ENCODE results near the gene ELMO3. TPM values are rescaled to one million over a fixed set of nuclear protein-coding genes. Genes with fewer than 3 reads are reported as not detected.

The ELMO3 gene
- total and polyA plus RNA-seq, 4 donors = 0.97 to 7.4 (median 4.6) TPM

DNA sequence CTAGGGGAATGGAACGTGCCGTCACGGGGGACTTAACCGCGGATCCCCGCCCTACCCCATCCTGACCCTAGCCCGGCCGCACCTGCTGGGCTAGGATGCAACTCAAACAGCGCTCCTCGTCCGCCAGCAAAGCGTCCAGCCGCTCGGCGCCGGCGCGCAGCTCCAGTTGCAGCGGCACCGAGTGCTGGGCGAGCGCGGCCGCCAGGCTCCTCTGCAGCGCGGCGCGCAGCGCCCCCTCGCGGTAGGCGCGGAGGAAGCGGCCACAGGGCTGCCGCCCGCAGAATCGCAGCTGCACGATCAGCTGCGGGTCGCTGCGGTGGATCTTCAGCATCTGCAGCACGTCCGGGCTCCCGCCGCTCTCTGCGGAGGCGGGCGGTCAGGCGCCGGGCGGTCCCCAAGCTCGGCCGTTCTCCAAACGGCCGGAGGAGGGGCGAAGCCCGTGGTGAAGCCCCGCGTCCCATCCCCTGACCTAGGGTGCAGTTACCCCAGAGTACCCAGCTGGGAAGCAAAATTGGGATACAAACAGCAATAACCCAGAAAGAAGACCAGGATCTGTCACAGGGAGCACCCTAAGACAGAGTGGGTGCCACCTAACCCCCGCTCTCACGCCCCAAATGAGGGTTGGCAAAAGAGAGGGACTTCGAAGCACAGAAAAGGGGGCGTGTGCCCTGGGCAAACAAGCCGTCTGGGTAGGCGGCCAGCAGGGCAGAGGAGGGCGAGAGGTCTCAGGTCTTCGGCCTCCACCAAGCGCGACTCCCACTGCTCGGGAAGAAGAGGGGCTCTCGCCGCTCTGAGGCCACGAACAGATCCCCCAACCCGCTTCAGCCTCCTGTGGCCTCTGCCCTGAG lies 43.4 kb upstream of the ELMO3 start:
- WGBS, 2 donors = 10 to 12% methylated on average over 68 to 74 of the region's 74 CpGs
- ATAC-seq (ENCODE audit: low FRiP score) (peak; percentile 86), DNase-seq (peak; percentile 77 to 92)
- intact Hi-C loops (cut with DNase I) = loop anchor here (1.0 to 10.0 kb wide), 4 partner anchors 138 to 261 kb away; no protein-coding TSS in a partner anchor
- no peaks in the 10 kb centered on the region for H3K9me3 ChIP-seq (ENCODE audit: control insufficient read depth, low read length)
- H3K4me1 ChIP-seq (ENCODE audit: control insufficient read depth in 1 of 2, insufficient read depth in 2 of 2, low read length in 2 of 2) = no peaks in the 10 kb centered on the region
- H3K27me3 ChIP-seq (ENCODE audit: control insufficient read depth in 1 of 2, insufficient read depth in 2 of 2, low read length in 1 of 2) = no peaks in the 10 kb centered on the region
- H3K36me3 ChIP-seq (ENCODE audit: control insufficient read depth in 1 of 2, insufficient read depth in 2 of 2, low read length in 1 of 2) = no peaks in the 10 kb centered on the region
- H3K27ac ChIP-seq (ENCODE audit: low read depth in 1 of 2, low read length in 2 of 2) = no peak overlapping the region
- no peak overlapping the region for H3K4me3 ChIP-seq (ENCODE audit: low read length in 2 of 2)

DNA sequence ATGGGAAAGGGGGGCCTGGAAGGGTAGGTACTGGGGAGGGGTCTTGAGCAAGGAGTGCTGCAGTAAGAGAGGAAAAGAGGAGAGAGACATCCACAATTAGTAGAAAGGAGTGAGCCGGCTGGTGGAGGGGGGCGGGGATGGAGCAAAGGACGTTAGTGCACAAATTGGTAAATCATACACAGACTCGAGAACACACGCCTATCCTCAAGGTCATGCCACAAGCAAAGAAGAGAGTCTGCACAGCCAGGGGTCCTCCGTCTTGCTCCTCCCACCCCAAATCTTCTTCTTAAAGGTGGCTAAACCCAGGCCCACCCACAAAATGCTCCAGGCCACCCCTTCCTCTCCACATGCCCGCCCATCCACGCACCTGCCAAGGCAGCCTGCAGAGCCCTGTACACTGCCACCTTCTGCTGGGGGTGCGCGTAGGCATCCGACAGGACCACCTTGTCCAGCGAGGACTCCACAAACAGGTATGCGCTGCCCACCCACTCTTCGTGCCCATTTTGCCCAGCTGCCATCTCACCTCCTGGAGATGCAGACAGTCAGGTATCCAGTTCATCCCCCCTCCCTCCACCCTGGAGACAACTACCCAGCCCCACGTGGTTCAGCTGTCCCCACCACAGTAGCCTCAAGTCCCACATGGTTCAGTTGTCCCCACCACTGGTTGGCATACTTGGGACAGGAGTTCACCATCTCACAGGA lies 42.6 kb upstream of the ELMO3 start:
- intact Hi-C loops (cut with DNase I) = loop anchor here in 1 of 2 donors (5.0 to 10.0 kb wide), 2 partner anchors 139 to 261 kb away; no protein-coding TSS in a partner anchor
- H3K4me1 ChIP-seq (ENCODE audit: control insufficient read depth in 1 of 2, insufficient read depth in 2 of 2, low read length in 2 of 2) = no peaks in the 10 kb centered on the region
- no peaks in the 10 kb centered on the region for H3K27me3 ChIP-seq (ENCODE audit: control insufficient read depth in 1 of 2, insufficient read depth in 2 of 2, low read length in 1 of 2)
- DNase-seq (peak in 1 of 2 donors; percentile 36), ATAC-seq (ENCODE audit: low FRiP score) (no peak)
- WGBS, 2 donors = 75 to 76% methylated on average over 15 of the region's 15 CpGs
- no peaks in the 10 kb centered on the region for H3K36me3 ChIP-seq (ENCODE audit: control insufficient read depth in 1 of 2, insufficient read depth in 2 of 2, low read length in 1 of 2)
- no peaks in the 10 kb centered on the region for H3K9me3 ChIP-seq (ENCODE audit: control insufficient read depth, low read length)
- no peak overlapping the region for H3K27ac ChIP-seq (ENCODE audit: low read depth in 1 of 2, low read length in 2 of 2)
- no peak overlapping the region for H3K4me3 ChIP-seq (ENCODE audit: low read length in 2 of 2)

DNA sequence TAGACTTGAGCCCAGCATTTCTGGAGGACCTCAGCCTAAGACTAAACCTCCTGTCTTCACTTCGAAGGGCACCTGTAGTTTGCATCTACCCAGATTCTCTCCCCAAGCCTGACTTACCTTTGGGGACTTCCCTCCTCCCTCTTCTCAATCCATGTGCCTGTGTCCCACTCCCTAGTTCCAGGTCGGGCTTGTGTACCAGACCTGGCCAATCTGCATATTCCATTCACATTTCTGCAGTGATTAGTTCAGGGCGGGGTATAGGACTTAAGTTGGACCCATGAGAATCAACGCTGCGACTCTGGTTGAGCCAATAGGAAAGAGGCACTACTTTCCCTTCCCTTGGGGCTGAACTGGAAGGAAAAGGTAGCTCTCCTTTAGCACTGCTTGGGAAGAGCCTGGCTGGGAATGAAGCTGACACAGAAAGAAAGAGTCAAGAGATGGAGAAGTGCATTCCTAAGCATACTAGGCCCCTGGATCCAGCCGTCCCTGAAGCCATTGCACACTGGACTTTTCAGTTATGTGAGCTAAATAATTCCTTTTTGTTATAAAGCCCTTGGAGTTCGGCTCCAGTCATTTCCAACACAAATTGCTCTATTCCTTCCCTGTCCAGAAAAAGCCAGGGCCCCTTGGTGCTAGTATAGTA lies 41.7 kb upstream of the ELMO3 start:
- no peaks in the 10 kb centered on the region for H3K4me1 ChIP-seq (ENCODE audit: control insufficient read depth in 1 of 2, insufficient read depth in 2 of 2, low read length in 2 of 2)
- ATAC-seq (ENCODE audit: low FRiP score) = no peak
- H3K36me3 ChIP-seq (ENCODE audit: control insufficient read depth in 1 of 2, insufficient read depth in 2 of 2, low read length in 1 of 2) = no peaks in the 10 kb centered on the region
- no peaks in the 10 kb centered on the region for H3K9me3 ChIP-seq (ENCODE audit: control insufficient read depth, low read length)
- no peak overlapping the region for H3K4me3 ChIP-seq (ENCODE audit: low read length in 2 of 2)
- H3K27me3 ChIP-seq (ENCODE audit: control insufficient read depth in 1 of 2, insufficient read depth in 2 of 2, low read length in 1 of 2) = no peaks in the 10 kb centered on the region
- H3K27ac ChIP-seq (ENCODE audit: low read depth in 1 of 2, low read length in 2 of 2) = no peak overlapping the region
- no peak for DNase-seq
- intact Hi-C loops (cut with DNase I) = loop anchor here in 1 of 2 donors (5.0 to 10.0 kb wide), 2 partner anchors 140 to 262 kb away; no protein-coding TSS in a partner anchor
- 77 to 78% methylated on average over 7 of the region's 7 CpGs for WGBS, 2 donors

DNA sequence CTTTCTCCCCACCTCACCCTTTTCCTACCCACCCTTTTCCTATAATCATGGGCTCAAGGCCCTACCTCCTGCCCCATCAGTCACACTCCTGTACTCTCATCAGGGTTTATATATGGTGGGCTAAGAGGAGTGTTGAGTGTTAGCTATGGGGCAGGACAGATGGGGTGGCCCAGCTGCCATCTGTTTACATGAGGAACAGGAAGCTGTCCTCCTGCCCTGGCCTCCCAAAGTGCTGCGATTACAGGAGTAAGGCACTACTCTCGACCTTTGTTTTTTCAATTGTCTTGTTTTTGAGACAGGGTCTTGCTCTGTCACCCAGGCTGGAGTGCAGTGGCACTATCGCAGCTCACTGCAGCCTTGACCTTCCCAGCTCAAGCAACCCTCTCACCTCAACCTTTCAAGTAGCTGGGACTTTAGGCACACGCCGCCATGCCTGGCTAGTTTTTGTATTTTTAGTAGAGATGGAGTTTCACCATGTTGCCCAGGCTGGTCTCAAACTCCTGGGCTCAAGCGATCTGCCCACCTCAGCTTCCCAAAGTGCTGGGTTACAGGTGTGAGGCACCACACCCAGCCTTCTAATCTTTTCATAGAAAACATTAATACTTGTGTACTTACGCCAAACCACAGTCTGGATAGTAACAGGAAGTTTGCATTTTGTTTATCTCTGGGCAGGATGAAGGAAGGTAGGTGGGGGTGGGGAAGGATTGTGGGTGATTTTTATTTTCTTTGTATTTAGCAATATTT lies 40.9 kb upstream of the ELMO3 start:
- no peak for ATAC-seq (ENCODE audit: low FRiP score)
- intact Hi-C loops (cut with DNase I) = loop anchor here in 1 of 2 donors (2.0 to 10.0 kb wide), 3 partner anchors 27 to 263 kb away; no protein-coding TSS in a partner anchor
- WGBS, 2 donors = 91 to 92% methylated on average over 7 of the region's 7 CpGs
- Histone ChIP-seq H3K27me3 (ENCODE audit: control insufficient read depth in 1 of 2, insufficient read depth in 2 of 2, low read length in 1 of 2) (no peaks in the 10 kb centered on the region), H3K36me3 (ENCODE audit: control insufficient read depth in 1 of 2, insufficient read depth in 2 of 2, low read length in 1 of 2) (no peaks in the 10 kb centered on the region), H3K27ac (ENCODE audit: low read depth in 1 of 2, low read length in 2 of 2) (no peak overlapping the region), H3K9me3 (ENCODE audit: control insufficient read depth, low read length) (no peaks in the 10 kb centered on the region), H3K4me1 (ENCODE audit: control insufficient read depth in 1 of 2, insufficient read depth in 2 of 2, low read length in 2 of 2) (no peaks in the 10 kb centered on the region), H3K4me3 (ENCODE audit: low read length in 2 of 2) (no peak overlapping the region)
- DNase-seq = peak in 1 of 2 donors; percentile 25

DNA sequence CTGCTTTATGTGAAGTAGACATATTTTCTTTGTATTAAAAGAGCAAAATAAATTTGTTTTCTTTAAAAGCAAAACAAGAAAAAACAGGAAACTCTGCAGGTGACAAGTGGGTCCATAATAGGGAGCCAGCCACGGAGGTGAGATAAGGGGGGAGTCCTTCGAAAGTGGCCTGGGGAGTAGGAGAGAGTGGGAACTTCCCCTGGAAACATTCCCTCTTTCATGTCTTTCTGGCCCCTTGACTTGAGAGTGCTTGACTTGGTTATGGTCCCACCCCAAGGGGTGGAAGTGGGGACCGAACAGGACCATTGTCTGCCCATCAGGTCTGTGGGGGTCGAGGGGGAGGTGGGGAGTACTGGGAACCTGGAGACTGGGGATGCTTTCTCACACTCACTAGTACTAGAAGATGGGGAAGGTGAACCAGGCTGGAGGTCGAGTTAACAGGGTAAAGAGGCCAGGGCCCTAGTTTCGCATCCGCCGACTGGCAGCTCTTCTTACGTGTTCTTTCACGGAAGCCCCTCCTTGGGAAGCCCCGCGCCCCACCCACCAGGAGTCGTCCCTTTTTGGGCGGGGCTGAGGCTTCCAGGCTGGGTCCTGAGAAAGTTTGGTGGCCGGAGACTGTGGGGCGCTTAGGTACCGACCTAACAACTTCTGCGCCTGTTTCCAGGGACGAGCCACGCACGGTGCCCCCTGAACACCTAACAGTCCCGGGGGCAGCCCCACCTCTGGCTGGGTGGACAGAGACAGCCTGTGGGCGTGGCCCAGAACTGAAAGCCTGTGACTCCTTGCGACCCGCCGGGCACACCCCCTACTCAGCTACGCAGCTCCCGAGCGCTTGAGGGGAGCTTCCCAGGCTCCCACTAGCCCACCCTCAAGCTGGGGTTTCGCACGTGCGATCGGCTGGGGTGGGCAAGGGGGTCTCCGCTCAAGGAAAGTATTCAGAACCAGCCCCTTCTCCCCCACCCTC lies 40.0 kb upstream of the ELMO3 start:
- Histone ChIP-seq H3K9me3 (ENCODE audit: control insufficient read depth, low read length) (no peaks in the 10 kb centered on the region), H3K36me3 (ENCODE audit: control insufficient read depth in 1 of 2, insufficient read depth in 2 of 2, low read length in 1 of 2) (no peaks in the 10 kb centered on the region), H3K4me1 (ENCODE audit: control insufficient read depth in 1 of 2, insufficient read depth in 2 of 2, low read length in 2 of 2) (no peaks in the 10 kb centered on the region), H3K27me3 (ENCODE audit: control insufficient read depth in 1 of 2, insufficient read depth in 2 of 2, low read length in 1 of 2) (no peaks in the 10 kb centered on the region), H3K4me3 (ENCODE audit: low read length in 2 of 2) (peak overlapping the region; percentile 68 to 93), H3K27ac (ENCODE audit: low read depth in 1 of 2, low read length in 2 of 2) (no peak overlapping the region)
- intact Hi-C loops (cut with DNase I) = loop anchor here in 1 of 2 donors (2.0 to 10.0 kb wide), 3 partner anchors 26 to 264 kb away; no protein-coding TSS in a partner anchor
- ATAC-seq (ENCODE audit: low FRiP score) = no peak
- 6 to 8% methylated on average over 34 of the region's 34 CpGs for WGBS, 2 donors
- peak; percentile 80 to 86 for DNase-seq

DNA sequence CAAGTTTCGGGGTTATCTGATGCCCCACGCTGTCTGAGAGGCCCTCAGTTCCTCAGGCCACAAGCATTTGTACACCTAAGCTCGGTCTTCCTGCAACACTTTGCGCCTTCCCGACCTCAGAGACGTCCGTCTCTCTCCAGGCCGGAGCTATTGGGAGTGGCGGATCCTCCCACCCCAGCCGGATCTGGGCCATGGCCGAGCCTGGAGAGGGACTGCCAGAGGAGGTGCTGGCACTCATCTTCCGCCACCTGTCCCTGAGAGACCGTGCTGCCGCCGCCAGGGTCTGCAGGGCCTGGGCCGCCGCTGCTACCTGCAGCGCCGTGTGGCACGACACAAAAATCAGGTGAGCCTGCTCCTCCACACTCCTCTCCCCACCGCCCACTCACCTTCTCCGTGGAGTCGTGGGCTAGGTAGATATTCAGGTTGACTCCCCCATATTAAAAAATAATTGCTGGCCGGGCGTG lies 37.3 kb upstream of the ELMO3 start:
- H3K4me3 ChIP-seq (ENCODE audit: low read length in 2 of 2) = no peak overlapping the region
- H3K27me3 ChIP-seq (ENCODE audit: control insufficient read depth in 1 of 2, insufficient read depth in 2 of 2, low read length in 1 of 2) = no peaks in the 10 kb centered on the region
- no peaks in the 10 kb centered on the region for H3K9me3 ChIP-seq (ENCODE audit: control insufficient read depth, low read length)
- DNase-seq = no peak
- 48 to 54% methylated on average over 25 of the region's 25 CpGs for WGBS, 2 donors
- H3K4me1 ChIP-seq (ENCODE audit: control insufficient read depth in 1 of 2, insufficient read depth in 2 of 2, low read length in 2 of 2) = no peaks in the 10 kb centered on the region
- intact Hi-C loops (cut with DNase I) = no loop called here
- H3K27ac ChIP-seq (ENCODE audit: low read depth in 1 of 2, low read length in 2 of 2) = no peak overlapping the region
- ATAC-seq (ENCODE audit: low FRiP score) = no peak
- no peaks in the 10 kb centered on the region for H3K36me3 ChIP-seq (ENCODE audit: control insufficient read depth in 1 of 2, insufficient read depth in 2 of 2, low read length in 1 of 2)

DNA sequence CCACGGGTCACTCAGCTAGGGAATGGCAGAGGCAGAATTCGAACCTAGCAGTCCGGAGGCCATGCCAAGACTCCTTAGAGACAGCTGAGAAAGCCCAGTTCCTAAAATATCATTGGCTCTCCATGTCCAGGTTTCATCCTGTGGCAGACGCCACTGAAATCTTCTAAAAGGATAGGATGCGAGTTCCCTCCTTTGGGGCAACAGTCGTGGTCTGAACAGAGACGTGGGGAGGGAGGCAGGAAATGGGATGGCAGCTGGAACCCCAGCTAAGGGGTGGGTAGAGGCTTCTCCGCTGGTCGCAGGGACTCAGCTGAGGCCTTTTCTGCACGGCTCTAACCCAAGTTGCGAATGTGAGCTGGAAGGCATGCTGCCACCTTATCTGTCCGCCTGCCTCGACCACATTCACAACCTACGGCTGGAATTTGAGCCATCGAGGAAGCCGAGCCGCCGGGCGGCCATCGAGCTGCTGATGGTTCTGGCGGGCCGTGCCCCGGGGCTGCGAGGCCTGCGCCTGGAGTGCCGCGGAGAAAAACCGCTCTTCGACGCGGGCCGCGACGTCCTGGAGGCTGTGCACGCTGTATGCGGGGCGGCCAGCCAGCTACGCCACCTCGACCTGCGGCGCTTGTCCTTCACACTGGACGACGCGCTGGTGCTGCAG lies 36.3 kb upstream of the ELMO3 start:
- Histone ChIP-seq H3K27me3 (ENCODE audit: control insufficient read depth in 1 of 2, insufficient read depth in 2 of 2, low read length in 1 of 2) (no peaks in the 10 kb centered on the region), H3K9me3 (ENCODE audit: control insufficient read depth, low read length) (no peaks in the 10 kb centered on the region), H3K36me3 (ENCODE audit: control insufficient read depth in 1 of 2, insufficient read depth in 2 of 2, low read length in 1 of 2) (no peaks in the 10 kb centered on the region), H3K4me1 (ENCODE audit: control insufficient read depth in 1 of 2, insufficient read depth in 2 of 2, low read length in 2 of 2) (no peaks in the 10 kb centered on the region), H3K4me3 (ENCODE audit: low read length in 2 of 2) (no peak overlapping the region), H3K27ac (ENCODE audit: low read depth in 1 of 2, low read length in 2 of 2) (no peak overlapping the region)
- intact Hi-C loops (cut with DNase I) = no loop called here
- ATAC-seq (ENCODE audit: low FRiP score) (no peak), DNase-seq (no peak)
- WGBS, 2 donors = 10 to 11% methylated on average over 44 of the region's 44 CpGs
